Tibial nerve (tissue), 4 donors: ENCODE measurements around the gene NCAM1. TPM values are rescaled to one million over a fixed set of nuclear protein-coding genes. Genes with fewer than 3 reads are reported as not detected.

Experiments used
- DNase-seq, 2 donors: peaks; one replicate each; pipeline ENCODE4 v3.0.0-alpha.2; 2019; ENCODE audit warnings: low spot score in 2 of 2
- H3K27ac ChIP-seq, 4 donors: fragments of 200-600 bp; sonication (generic) in 3 of 4; one replicate each; pipeline ENCODE4 v1.5.1; 2017 to 2019; ENCODE audit warnings: mild to moderate bottlenecking in 1 of 4
- H3K27me3 ChIP-seq, 2 donors: fragments of 200-600 bp; sonication (generic) in 1 of 2; one replicate each; pipeline versions ENCODE4 v1.5.1 to v1.6.0; 2017 to 2019
- H3K36me3 ChIP-seq, 3 donors: fragments of 200-600 bp; sonication (generic); one replicate each; pipeline ENCODE4 v1.5.1; 2018 to 2019
- H3K4me1 ChIP-seq, 4 donors: fragments of 200-600 bp; sonication (generic) in 3 of 4; one replicate each; pipeline ENCODE4 v1.5.1; 2017 to 2019
- H3K4me3 ChIP-seq, 4 donors: fragments of 200-600 bp; sonication (generic) in 3 of 4; one replicate each; pipeline ENCODE4 v1.5.1; 2017 to 2019; ENCODE audit warnings: mild to moderate bottlenecking in 1 of 4, moderate library complexity in 1 of 4
- H3K9me3 ChIP-seq, 4 donors: fragments of 200-600 bp; sonication (generic) in 3 of 4; one replicate each; pipeline ENCODE4 v1.5.1; 2017 to 2019
- CTCF ChIP-seq, 5 experiments: fragments of 200-600 bp in 3 of 5; fragments of 450-650 bp in 2 of 5; sonication (generic) in 3 of 5; IDR thresholded peaks; one replicate each; pipeline ENCODE4 v1.5.1; 2016 to 2019; ENCODE audit warnings: antibody characterized with exemption in 5 of 5, mild to moderate bottlenecking in 3 of 5, moderate library complexity in 2 of 5
- EP300 ChIP-seq, 2 donors: sonication (generic); formaldehyde crosslinking; IDR thresholded peaks; one replicate each; pipeline ENCODE4 v1.6.1; 2017; ENCODE audit warnings: antibody characterized with exemption in 2 of 2, mild to moderate bottlenecking in 1 of 2
- POLR2A ChIP-seq, 2 donors: fragments of 450-650 bp; IDR thresholded peaks; one replicate each; pipeline ENCODE4 v1.6.1; 2017; ENCODE audit warnings: antibody characterized with exemption in 2 of 2, mild to moderate bottlenecking in 2 of 2, moderate library complexity in 2 of 2
- WGBS, 2 donors: methylation state at CpG; one replicate each; pipeline ENCODE4 v1.1.5; 2018; 5-methylcytosine and 5-hydroxymethylcytosine counted together
- total RNA-seq, 4 donors: library from RNA; depleted of rRNA; stranded (reverse); fragments of >200 nt; gene quantifications; one replicate each; pipeline ENCODE4 v1.1.0, GENCODE V29; 2016

Gene NCAM1
- total RNA-seq, 4 donors from 2014 or later = 57.3 to 121 (median 76.1) TPM

GRCh38 chr11:113286009-113286408 is 324.8 kb downstream of the NCAM1 start:
- DNase-seq = no peak
- no peaks in the 10 kb centered on the region for H3K27me3 ChIP-seq
- no peak for TF ChIP-seq CTCF (IDR thresholded peaks at IDR 0.05)
- TF ChIP-seq POLR2A (IDR thresholded peaks at IDR 0.05) = no peak
- no peak for TF ChIP-seq EP300 (IDR thresholded peaks at IDR 0.05)
- no peak overlapping the region for H3K4me3 ChIP-seq
- H3K9me3 ChIP-seq = no peaks in the 10 kb centered on the region
- 98% methylated on average over 3 of the region's 3 CpGs for WGBS, 2 donors
- H3K36me3 ChIP-seq = no peaks in the 10 kb centered on the region
- H3K4me1 ChIP-seq = peaks cover 0 to 5% (median 0%) of the 10 kb centered on the region in 4 donors
- H3K27ac ChIP-seq = no peak overlapping the region

- DNase-seq = no peak
- H3K27ac ChIP-seq = no peak overlapping the region
- no peaks in the 10 kb centered on the region for H3K9me3 ChIP-seq
- 82 to 84% methylated on average over 11 of the region's 11 CpGs for WGBS, 2 donors
- H3K27me3 ChIP-seq = no peaks in the 10 kb centered on the region
- peaks cover 0 to 5% (median 0%) of the 10 kb centered on the region in 4 donors for H3K4me1 ChIP-seq
- H3K4me3 ChIP-seq = no peak overlapping the region
- no peaks in the 10 kb centered on the region for H3K36me3 ChIP-seq
- TF ChIP-seq EP300 (IDR thresholded peaks at IDR 0.05) = no peak
- TF ChIP-seq POLR2A (IDR thresholded peaks at IDR 0.05) = no peak
- no peak for TF ChIP-seq CTCF (IDR thresholded peaks at IDR 0.05)
These were observed 325.6 kb downstream of the NCAM1 start for GRCh38 chr11:113286509-113287497.

GRCh38 chr11:113287801-113288200 is 326.6 kb downstream of the NCAM1 start:
- no peak overlapping the region for H3K4me3 ChIP-seq
- H3K9me3 ChIP-seq = no peaks in the 10 kb centered on the region
- H3K4me1 ChIP-seq = peaks cover 0 to 5% (median 0%) of the 10 kb centered on the region in 4 donors
- WGBS, 2 donors = 43 to 61% methylated on average over 3 of the region's 3 CpGs
- TF ChIP-seq CTCF (IDR thresholded peaks at IDR 0.05) (no peak), EP300 (IDR thresholded peaks at IDR 0.05) (no peak), POLR2A (IDR thresholded peaks at IDR 0.05) (no peak)
- H3K27ac ChIP-seq = no peak overlapping the region
- no peak for DNase-seq
- H3K36me3 ChIP-seq = no peaks in the 10 kb centered on the region
- no peaks in the 10 kb centered on the region for H3K27me3 ChIP-seq

- 67 to 82% methylated on average over 6 of the region's 6 CpGs for WGBS, 2 donors
These were observed 327.2 kb downstream of the NCAM1 start for GRCh38 chr11:113288286-113288863.

More at GRCh38 chr11:113288286-113288863, 327.2 kb downstream of the NCAM1 start:
- TF ChIP-seq POLR2A (IDR thresholded peaks at IDR 0.05) (no peak), CTCF (IDR thresholded peaks at IDR 0.05) (no peak), EP300 (IDR thresholded peaks at IDR 0.05) (no peak)
- H3K4me3 ChIP-seq = no peak overlapping the region
- H3K27me3 ChIP-seq = no peaks in the 10 kb centered on the region
- H3K36me3 ChIP-seq = no peaks in the 10 kb centered on the region
- no peaks in the 10 kb centered on the region for H3K9me3 ChIP-seq
- H3K4me1 ChIP-seq = peaks cover 0 to 5% (median 0%) of the 10 kb centered on the region in 4 donors
- no peak for DNase-seq
- H3K27ac ChIP-seq = no peak overlapping the region
